Fibroblast of lung (primary cell): Measurements from ENCODE around the gene FCRL4. TPM values are rescaled to one million over a fixed set of nuclear protein-coding genes. Genes with fewer than 3 reads are reported as not detected.

Experiments used
- DNase-seq, 2 donors: peaks; one replicate each; pipeline versions ENCODE4 v3.0.0 to v3.0.0-alpha.2; 2010; ENCODE audit warnings: low read depth in 2 of 2
- H2AFZ ChIP-seq: 2 replicates; pipeline ENCODE4 v1.5.1; 2012; ENCODE audit warnings: low read length, control low read depth, inconsistent platforms
- H3K27ac ChIP-seq: 2 replicates; pipeline ENCODE4 v1.5.1; 2011; ENCODE audit warnings: low read length, control low read depth; ENCODE audit not compliant: insufficient read depth
- H3K27me3 ChIP-seq: 2 replicates; pipeline ENCODE4 v1.5.1; 2011; ENCODE audit warnings: mild to moderate bottlenecking, low read length; ENCODE audit not compliant: control insufficient read depth, insufficient read depth
- H3K36me3 ChIP-seq: 2 replicates; pipeline ENCODE4 v1.5.1; 2011; ENCODE audit warnings: low read length; ENCODE audit not compliant: control insufficient read depth, insufficient read depth
- H3K4me1 ChIP-seq: 2 replicates; pipeline ENCODE4 v1.5.1; 2011; ENCODE audit warnings: low read length; ENCODE audit not compliant: control insufficient read depth, insufficient read depth; ENCODE audit errors: extremely low read depth
- H3K4me2 ChIP-seq: 2 replicates; pipeline ENCODE4 v1.5.1; 2011; ENCODE audit warnings: low read length, control low read depth; ENCODE audit not compliant: insufficient read depth; ENCODE audit errors: extremely low read depth
- H3K4me3 ChIP-seq, 4 experiments: fragments of 200-600 bp in 1 of 4; sonication (generic) in 1 of 4; replicated peaks in 1 of 4; 2 replicates each; pipeline ENCODE4 v1.5.1; 2011 to 2016; ENCODE audit warnings: low read length in 4 of 4, low read depth in 3 of 4, mild to moderate bottlenecking in 3 of 4, control low read depth in 2 of 4, inconsistent platforms in 1 of 4, mixed read lengths in 1 of 4; ENCODE audit not compliant: insufficient read depth in 1 of 4; ENCODE audit errors: control extremely low read depth in 1 of 4
- H3K79me2 ChIP-seq: 2 replicates; pipeline ENCODE4 v1.5.1; 2012; ENCODE audit warnings: mild to moderate bottlenecking, low read length, inconsistent platforms; ENCODE audit not compliant: control insufficient read depth, insufficient read depth
- H3K9ac ChIP-seq: 2 replicates; pipeline ENCODE4 v1.5.1; 2011; ENCODE audit warnings: mild to moderate bottlenecking, low read length, control low read depth; ENCODE audit not compliant: insufficient read depth
- H3K9me3 ChIP-seq: 2 replicates; pipeline ENCODE4 v1.5.1; 2012; ENCODE audit warnings: low read depth, low read length; ENCODE audit not compliant: control insufficient read depth, insufficient read depth
- H4K20me1 ChIP-seq: 2 replicates; pipeline ENCODE4 v1.5.1; 2011; ENCODE audit warnings: low read length; ENCODE audit not compliant: control insufficient read depth, insufficient read depth; ENCODE audit errors: extremely low read depth
- CTCF ChIP-seq, 2 donors: IDR thresholded peaks in 1 of 2; conservative IDR thresholded peaks in 1 of 2; 1 replicate in 1 of 2; 2 replicates in 1 of 2; pipeline ENCODE4 v1.5.1; 2011 to 2012; ENCODE audit warnings: low read length in 2 of 2, control low read depth in 1 of 2, inconsistent platforms in 1 of 2, low read depth in 1 of 2, mild to moderate bottlenecking in 1 of 2
- EZH2 ChIP-seq: IDR thresholded peaks from 2 replicates; pipeline ENCODE4 v1.5.1; 2012; ENCODE audit warnings: low read length, control low read depth, mild to moderate bottlenecking; ENCODE audit errors: missing control alignments
- polyA plus RNA-seq, 2 donors: library from polyadenylated mRNA; depleted of rRNA in 1 of 2; stranded (reverse) in 1 of 2; unstranded in 1 of 2; fragments of >200 nt; gene quantifications; 2 replicates each; pipeline ENCODE4 v1.2.1, GENCODE V29; 2011 to 2012; ENCODE audit warnings: missing spikeins in 1 of 2
- total RNA-seq: library from RNA; depleted of rRNA; stranded (reverse); fragments of >200 nt; gene quantifications from 2 replicates; pipeline ENCODE4 v1.2.1, GENCODE V29; 2014

FCRL4 gene
- total and polyA plus RNA-seq, 2 donors (not counting 1 experiment from before 2014, with no cell fraction given): not detected

- Histone ChIP-seq H3K79me2 (no peaks in the 10 kb centered on the region), H3K9me3 (no peaks in the 10 kb centered on the region), H2AFZ (no peak overlapping the region), H3K36me3 (no peaks in the 10 kb centered on the region), H3K4me1 (no peaks in the 10 kb centered on the region), H3K4me3 (no peak overlapping the region), H4K20me1 (peaks cover 1% of the 10 kb centered on the region), H3K4me2 (no peak overlapping the region), H3K9ac (no peak overlapping the region), H3K27ac (no peak overlapping the region), H3K27me3 (no peaks in the 10 kb centered on the region)
- TF ChIP-seq CTCF (conservative IDR thresholded peaks at IDR 0.05 in 1 of 2, IDR thresholded peaks at IDR 0.05 in 1 of 2; ENCODE audit: low read depth in 1 of 2, low read length in 2 of 2) (no peak), EZH2 (no peak)
- DNase-seq: no peak
Observed at GRCh38 chr1:157624471-157624870, 26.6 kb upstream of the FCRL4 start.

- peaks cover 1% of the 10 kb centered on the region for H4K20me1 ChIP-seq
- no peaks in the 10 kb centered on the region for H3K79me2 ChIP-seq
- no peaks in the 10 kb centered on the region for H3K9me3 ChIP-seq
- no peak overlapping the region for H2AFZ ChIP-seq
- no peak overlapping the region for H3K4me2 ChIP-seq
- no peak overlapping the region for H3K4me3 ChIP-seq
- H3K36me3 ChIP-seq: no peaks in the 10 kb centered on the region
- no peak overlapping the region for H3K27ac ChIP-seq
- TF ChIP-seq CTCF (conservative IDR thresholded peaks at IDR 0.05 in 1 of 2, IDR thresholded peaks at IDR 0.05 in 1 of 2; ENCODE audit: low read depth in 1 of 2, low read length in 2 of 2): no peak
- TF ChIP-seq EZH2: no peak
- no peak overlapping the region for H3K9ac ChIP-seq
- no peaks in the 10 kb centered on the region for H3K4me1 ChIP-seq
- no peaks in the 10 kb centered on the region for H3K27me3 ChIP-seq
- no peak for DNase-seq
Observed at GRCh38 chr1:157622471-157622870, 24.6 kb upstream of the FCRL4 start.

GRCh38 chr1:157618190-157618589 lies 20.3 kb upstream of the FCRL4 start:
- no peaks in the 10 kb centered on the region for H3K27me3 ChIP-seq
- H3K27ac ChIP-seq: no peak overlapping the region
- no peak overlapping the region for H3K4me3 ChIP-seq
- no peak overlapping the region for H3K9ac ChIP-seq
- no peak overlapping the region for H2AFZ ChIP-seq
- no peak overlapping the region for H3K4me2 ChIP-seq
- H3K4me1 ChIP-seq: no peaks in the 10 kb centered on the region
- no peak for DNase-seq
- TF ChIP-seq EZH2: no peak
- TF ChIP-seq CTCF (conservative IDR thresholded peaks at IDR 0.05 in 1 of 2, IDR thresholded peaks at IDR 0.05 in 1 of 2; ENCODE audit: low read depth in 1 of 2, low read length in 2 of 2): no peak
- no peaks in the 10 kb centered on the region for H3K36me3 ChIP-seq
- no peaks in the 10 kb centered on the region for H3K79me2 ChIP-seq
- peaks cover 1% of the 10 kb centered on the region for H4K20me1 ChIP-seq
- no peaks in the 10 kb centered on the region for H3K9me3 ChIP-seq
